Spleen (tissue), 7 donors: Measurements from ENCODE around the gene LINC01488.

Source experiments
- POLR2A ChIP-seq, 3 donors: fragments of 450-650 bp; IDR thresholded peaks; one replicate each; pipeline ENCODE4 v1.5.1; 2017; ENCODE audit warnings: antibody characterized with exemption in 3 of 3, mild to moderate bottlenecking in 1 of 3
- TF ChIP-seq, protein P1 (sequence below), 11 experiments: fragments of 200-600 bp in 7 of 11; fragments of 450-650 bp in 4 of 11; sonication (generic) in 4 of 11; IDR thresholded peaks in 8 of 11; conservative IDR thresholded peaks in 3 of 11; 1 replicate in 7 of 11; 2 replicates in 4 of 11; pipeline versions ENCODE4 v1.4.0 to v1.8.0; 2016 to 2021; ENCODE audit warnings: antibody characterized with exemption in 11 of 11, inconsistent platforms in 4 of 11, mild to moderate bottlenecking in 1 of 11
- donor health status: DM: no; HTN: no; CAD: no; lungs with moderate emphysema.
- donor health status: DM: no; HTN: no; CAD: no.
- donor health status: DM: no; HTN: no; CAD: no.

DNA sequence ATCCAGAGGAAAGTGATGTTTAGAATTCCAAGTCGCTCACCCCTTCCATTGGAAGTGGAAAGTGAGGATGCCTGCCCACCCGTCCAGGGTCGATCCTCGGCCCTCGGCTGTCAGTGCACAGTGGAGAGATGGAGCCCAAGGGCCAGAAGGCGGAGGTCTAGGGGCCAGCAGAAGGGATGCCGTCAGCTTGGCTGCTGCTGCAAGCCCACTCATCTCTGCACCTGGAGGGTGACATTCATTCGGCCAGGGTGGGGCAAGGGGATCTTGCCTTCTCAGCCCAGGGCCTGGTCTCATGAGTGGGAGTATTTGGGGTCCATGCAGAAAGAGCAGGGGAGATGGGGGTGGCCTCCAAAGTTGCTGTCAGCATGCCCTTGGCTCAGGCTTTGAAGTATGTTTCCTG is 30.7 kb downstream of the LINC01488 start:
- TF ChIP-seq, protein P1, sequence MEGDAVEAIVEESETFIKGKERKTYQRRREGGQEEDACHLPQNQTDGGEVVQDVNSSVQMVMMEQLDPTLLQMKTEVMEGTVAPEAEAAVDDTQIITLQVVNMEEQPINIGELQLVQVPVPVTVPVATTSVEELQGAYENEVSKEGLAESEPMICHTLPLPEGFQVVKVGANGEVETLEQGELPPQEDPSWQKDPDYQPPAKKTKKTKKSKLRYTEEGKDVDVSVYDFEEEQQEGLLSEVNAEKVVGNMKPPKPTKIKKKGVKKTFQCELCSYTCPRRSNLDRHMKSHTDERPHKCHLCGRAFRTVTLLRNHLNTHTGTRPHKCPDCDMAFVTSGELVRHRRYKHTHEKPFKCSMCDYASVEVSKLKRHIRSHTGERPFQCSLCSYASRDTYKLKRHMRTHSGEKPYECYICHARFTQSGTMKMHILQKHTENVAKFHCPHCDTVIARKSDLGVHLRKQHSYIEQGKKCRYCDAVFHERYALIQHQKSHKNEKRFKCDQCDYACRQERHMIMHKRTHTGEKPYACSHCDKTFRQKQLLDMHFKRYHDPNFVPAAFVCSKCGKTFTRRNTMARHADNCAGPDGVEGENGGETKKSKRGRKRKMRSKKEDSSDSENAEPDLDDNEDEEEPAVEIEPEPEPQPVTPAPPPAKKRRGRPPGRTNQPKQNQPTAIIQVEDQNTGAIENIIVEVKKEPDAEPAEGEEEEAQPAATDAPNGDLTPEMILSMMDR (IDR thresholded peaks at IDR 0.05 in 8 of 11, conservative IDR thresholded peaks at IDR 0.05 in 3 of 11), result no peak
- no peak for TF ChIP-seq POLR2A (IDR thresholded peaks at IDR 0.05)
